Measurements from ENCODE around the gene ADAM12. TPM values are rescaled to one million over a fixed set of nuclear protein-coding genes. Genes with fewer than 3 reads are reported as not detected.

Gene ADAM12
- total RNA-seq, 1 experiment from 2014 or later = 16.8 TPM

DNA sequence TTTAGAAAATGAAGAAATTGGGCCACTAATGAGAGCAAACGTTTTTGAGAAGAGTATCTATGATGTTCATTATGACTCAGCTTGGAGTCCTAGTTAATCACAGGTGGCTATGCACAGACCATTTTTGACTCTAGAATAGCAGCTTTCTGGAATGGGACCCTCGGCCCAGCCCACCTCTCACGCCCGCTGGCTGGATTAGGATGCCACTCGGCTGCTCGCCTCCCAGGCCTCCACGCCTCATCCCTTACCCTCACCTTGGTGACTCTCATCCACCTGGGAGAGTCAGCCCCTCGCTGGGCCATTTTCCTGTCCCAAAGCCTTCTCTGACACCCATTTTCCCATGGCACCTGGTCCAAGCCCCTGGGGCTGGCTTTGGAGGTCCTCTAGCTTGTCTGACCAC, 173.6 kb downstream of the ADAM12 start:
- H4K20me1 ChIP-seq (ENCODE audit: insufficient read depth) = no peaks in the 10 kb centered on the region
- BruUV-seq (replicated peaks) = no TSS peak
- POLR2A ChIA-PET (ENCODE audit: unreplicated experiment) = no interaction called here
- H3K4me1 ChIP-seq (replicated peaks; ENCODE audit: insufficient read depth) = peaks cover 4% of the 10 kb centered on the region; the same call in 1 of the 2 replicates
- no peaks in the 10 kb centered on the region for H3F3A ChIP-seq (ENCODE audit: insufficient read depth, low read depth)
- no peaks in the 10 kb centered on the region for H3K27me3 ChIP-seq (ENCODE audit: insufficient read depth, low read depth)
- no peaks in the 10 kb centered on the region for H3K79me2 ChIP-seq (ENCODE audit: low read depth)
- H3K36me3 ChIP-seq (ENCODE audit: low read depth) = no peaks in the 10 kb centered on the region
- H3K9me3 ChIP-seq (ENCODE audit: insufficient read depth, low read depth) = no peaks in the 10 kb centered on the region
- TF ChIP-seq, protein P1, sequence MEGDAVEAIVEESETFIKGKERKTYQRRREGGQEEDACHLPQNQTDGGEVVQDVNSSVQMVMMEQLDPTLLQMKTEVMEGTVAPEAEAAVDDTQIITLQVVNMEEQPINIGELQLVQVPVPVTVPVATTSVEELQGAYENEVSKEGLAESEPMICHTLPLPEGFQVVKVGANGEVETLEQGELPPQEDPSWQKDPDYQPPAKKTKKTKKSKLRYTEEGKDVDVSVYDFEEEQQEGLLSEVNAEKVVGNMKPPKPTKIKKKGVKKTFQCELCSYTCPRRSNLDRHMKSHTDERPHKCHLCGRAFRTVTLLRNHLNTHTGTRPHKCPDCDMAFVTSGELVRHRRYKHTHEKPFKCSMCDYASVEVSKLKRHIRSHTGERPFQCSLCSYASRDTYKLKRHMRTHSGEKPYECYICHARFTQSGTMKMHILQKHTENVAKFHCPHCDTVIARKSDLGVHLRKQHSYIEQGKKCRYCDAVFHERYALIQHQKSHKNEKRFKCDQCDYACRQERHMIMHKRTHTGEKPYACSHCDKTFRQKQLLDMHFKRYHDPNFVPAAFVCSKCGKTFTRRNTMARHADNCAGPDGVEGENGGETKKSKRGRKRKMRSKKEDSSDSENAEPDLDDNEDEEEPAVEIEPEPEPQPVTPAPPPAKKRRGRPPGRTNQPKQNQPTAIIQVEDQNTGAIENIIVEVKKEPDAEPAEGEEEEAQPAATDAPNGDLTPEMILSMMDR (conservative IDR thresholded peaks at IDR 0.05) = no peak
- TF ChIP-seq EZH2 (IDR thresholded peaks at IDR 0.05; ENCODE audit: low read depth) = no peak
- intact Hi-C loops (cut with micrococcal nuclease; ENCODE audit: unreplicated experiment) = no loop called here
- CTCF ChIA-PET = no interaction called here
- no peak overlapping the region for H3K4me2 ChIP-seq
- no peaks in the 10 kb centered on the region for H3K9me2 ChIP-seq (ENCODE audit: insufficient read depth)
- H3K4me3 ChIP-seq = no peak overlapping the region
- DNase-seq = no peak
- no peak overlapping the region for H2AFZ ChIP-seq
- H3K27ac ChIP-seq = no peak overlapping the region

DNA sequence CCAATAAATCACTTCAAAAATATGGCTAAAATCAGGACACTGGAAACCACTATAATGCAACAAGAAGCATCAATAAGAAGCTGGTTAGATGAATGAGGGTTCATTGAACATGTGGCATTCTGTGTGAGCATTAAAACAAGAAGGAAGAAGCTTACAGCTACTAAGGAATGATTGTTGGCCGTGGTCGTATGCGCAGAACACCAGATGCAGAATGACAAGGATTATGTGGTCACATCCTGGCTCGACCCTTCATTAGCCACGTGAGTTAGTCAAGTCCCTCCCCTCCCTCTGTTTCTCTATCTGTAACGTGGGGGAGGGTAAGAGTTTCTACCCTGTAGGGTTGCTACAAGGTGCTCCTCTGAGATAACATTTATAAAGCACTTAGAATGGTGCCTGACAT, 174.3 kb downstream of the ADAM12 start:
- H2AFZ ChIP-seq = no peak overlapping the region

DNA sequence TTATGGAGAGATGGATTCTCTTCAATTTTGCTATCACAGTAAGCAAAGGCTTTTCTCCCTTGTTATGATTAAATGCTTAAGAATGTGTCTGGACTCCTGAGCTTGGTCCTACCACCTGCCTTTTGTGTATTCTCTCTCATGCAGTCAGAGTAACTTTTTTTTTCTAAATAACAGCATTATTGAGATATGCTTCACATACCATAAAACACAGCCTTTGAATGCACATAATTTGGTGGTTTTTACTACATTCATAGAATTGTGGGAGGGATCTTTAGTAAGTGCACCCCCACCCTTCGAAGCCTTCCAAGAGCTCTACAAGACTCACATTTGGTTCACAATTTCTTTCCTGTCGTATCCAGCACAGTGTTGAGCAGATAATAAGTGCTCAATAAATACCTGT, 175.5 kb downstream of the ADAM12 start:
- intact Hi-C loops (cut with micrococcal nuclease; ENCODE audit: unreplicated experiment) = no loop called here
- Histone ChIP-seq H3K27ac (no peak overlapping the region), H3K4me2 (no peak overlapping the region), H3K27me3 (ENCODE audit: insufficient read depth, low read depth) (no peaks in the 10 kb centered on the region), H3K79me2 (ENCODE audit: low read depth) (no peaks in the 10 kb centered on the region), H3K4me3 (no peak overlapping the region), H3K9me2 (ENCODE audit: insufficient read depth) (no peaks in the 10 kb centered on the region), H3K9me3 (ENCODE audit: insufficient read depth, low read depth) (no peaks in the 10 kb centered on the region), H3K36me3 (ENCODE audit: low read depth) (no peaks in the 10 kb centered on the region), H2AFZ (no peak overlapping the region), H4K20me1 (ENCODE audit: insufficient read depth) (no peaks in the 10 kb centered on the region), H3F3A (ENCODE audit: insufficient read depth, low read depth) (no peaks in the 10 kb centered on the region), H3K4me1 (replicated peaks; ENCODE audit: insufficient read depth) (peaks cover 4% of the 10 kb centered on the region; the same call in 1 of the 2 replicates)
- DNase-seq = no peak
- no TSS peak for BruUV-seq (replicated peaks)
- ChIA-PET CTCF (no interaction called here), POLR2A (ENCODE audit: unreplicated experiment) (interaction anchor here (0.5 kb wide), 1 partner anchor 247 kb away, joined by 7 read pairs; no protein-coding TSS in a partner anchor)
- TF ChIP-seq, protein P1 (conservative IDR thresholded peaks at IDR 0.05) = no peak
- TF ChIP-seq EZH2 (IDR thresholded peaks at IDR 0.05; ENCODE audit: low read depth) = no peak

More for the DNA sequence above, 174.3 kb downstream of the ADAM12 start:
- intact Hi-C loops (cut with micrococcal nuclease; ENCODE audit: unreplicated experiment) = no loop called here
- ChIA-PET POLR2A (ENCODE audit: unreplicated experiment) (no interaction called here), CTCF (no interaction called here)
- H3K9me3 ChIP-seq (ENCODE audit: insufficient read depth, low read depth) = no peaks in the 10 kb centered on the region
- no peak for DNase-seq
- TF ChIP-seq, protein P1 (conservative IDR thresholded peaks at IDR 0.05) = no peak
- no peak for TF ChIP-seq EZH2 (IDR thresholded peaks at IDR 0.05; ENCODE audit: low read depth)
- no peaks in the 10 kb centered on the region for H3K36me3 ChIP-seq (ENCODE audit: low read depth)
- peaks cover 4% of the 10 kb centered on the region; the same call in 1 of the 2 replicates for H3K4me1 ChIP-seq (replicated peaks; ENCODE audit: insufficient read depth)
- no peak overlapping the region for H3K4me3 ChIP-seq
- H4K20me1 ChIP-seq (ENCODE audit: insufficient read depth) = no peaks in the 10 kb centered on the region
- H3K27me3 ChIP-seq (ENCODE audit: insufficient read depth, low read depth) = no peaks in the 10 kb centered on the region
- BruUV-seq (replicated peaks) = no TSS peak
- no peaks in the 10 kb centered on the region for H3K79me2 ChIP-seq (ENCODE audit: low read depth)
- no peaks in the 10 kb centered on the region for H3K9me2 ChIP-seq (ENCODE audit: insufficient read depth)
- H3K4me2 ChIP-seq = no peak overlapping the region
- no peaks in the 10 kb centered on the region for H3F3A ChIP-seq (ENCODE audit: insufficient read depth, low read depth)
- H3K27ac ChIP-seq = no peak overlapping the region
